ENCODE results near the gene TRIM7. TPM values are rescaled to one million over a fixed set of nuclear protein-coding genes. Genes with fewer than 3 reads are reported as not detected.
A peak's percentile ranks its signal among the peaks of the same experiment; 100 is the strongest.

Gene TRIM7
- total and polyA plus RNA-seq, 2 experiments from 2014 or later: 0.53 to 0.56 TPM

- ATAC-seq (peak; percentile 1; the same call in 1 of the 3 replicates), DNase-seq (ENCODE audit: low spot score) (peak; percentile 57)
- H3K27ac Mint-ChIP-seq: no peak overlapping the region
- TF ChIP-seq NANOG (IDR thresholded peaks at IDR 0.05; ENCODE audit: borderline replicate concordance): no peak
- TF ChIP-seq CTCF (conservative IDR thresholded peaks at IDR 0.05; ENCODE audit: low read depth in 2 of 2): no peak
- TF ChIP-seq REST (IDR thresholded peaks at IDR 0.05; ENCODE audit: unreplicated experiment): no peak
- no peak for TF ChIP-seq ZNF331 (CRISPR knock-in tag; IDR thresholded peaks at IDR 0.05; ENCODE audit: low read depth)
- no peak for TF ChIP-seq ETS1 (IDR thresholded peaks at IDR 0.05)
- no peak for TF ChIP-seq POLR2AphosphoS5 (IDR thresholded peaks at IDR 0.05; ENCODE audit: low read depth)
- no peak for TF ChIP-seq EZH2phosphoT487 (IDR thresholded peaks at IDR 0.05; ENCODE audit: unreplicated experiment)
- TF ChIP-seq CREB1 (CRISPR knock-in tag; IDR thresholded peaks at IDR 0.05; ENCODE audit: low read depth): no peak
- no peak for TF ChIP-seq JUNB (IDR thresholded peaks at IDR 0.05; ENCODE audit: unreplicated experiment)
- TF ChIP-seq STAT1 (IDR thresholded peaks at IDR 0.05; ENCODE audit: unreplicated experiment): no peak
- TF ChIP-seq EZH2 (IDR thresholded peaks at IDR 0.05; ENCODE audit: low read depth, unreplicated experiment): no peak
- no peak for TF ChIP-seq ZNF114 (CRISPR knock-in tag; IDR thresholded peaks at IDR 0.05)
- TF ChIP-seq ZNF462 (CRISPR knock-in tag; IDR thresholded peaks at IDR 0.05): no peak
- peaks cover 89% of the 10 kb centered on the region for H3K27me3 ChIP-seq (ENCODE audit: insufficient read depth)
- peaks cover 73% of the 10 kb centered on the region for H3K27me3 Mint-ChIP-seq (ENCODE audit: insufficient read depth, low read depth, poor library complexity)
- H3K27ac ChIP-seq (ENCODE audit: low read depth): no peak overlapping the region
- no peaks in the 10 kb centered on the region for H3K9me2 ChIP-seq (ENCODE audit: insufficient read depth)
- peaks cover 4% of the 10 kb centered on the region; the same call in 1 of the 3 replicates for H3K36me3 Mint-ChIP-seq (ENCODE audit: low read depth)
- peak overlapping the region; percentile 23; the same call in 1 of the 2 replicates for H3K4me2 ChIP-seq
- no peaks in the 10 kb centered on the region for H4K20me1 ChIP-seq (replicated peaks; ENCODE audit: insufficient read depth)
- no peak overlapping the region; the same call in 2 of the 3 replicates for H3K4me3 Mint-ChIP-seq
- no peaks in the 10 kb centered on the region for H3K79me2 ChIP-seq (replicated peaks; ENCODE audit: insufficient read depth)
- H3K4me3 ChIP-seq: 0 out of 2 replicates have a peak overlapping the region, but pooled peaks have one; percentile 26
- H3K9me3 Mint-ChIP-seq: peaks cover 3% of the 10 kb centered on the region; the same call in 1 of the 3 replicates
- H3K4me1 ChIP-seq (ENCODE audit: insufficient read depth): peaks cover 46% of the 10 kb centered on the region
- H2AFZ ChIP-seq: no peak overlapping the region
- peaks cover 49% of the 10 kb centered on the region for H3K4me1 Mint-ChIP-seq
- no peaks in the 10 kb centered on the region for H3K36me3 ChIP-seq (ENCODE audit: insufficient read depth)
- H3F3A ChIP-seq (replicated peaks; ENCODE audit: low read depth): peaks cover 14% of the 10 kb centered on the region
These were observed 4.2 kb downstream of the TRIM7 start for GRCh38 chr5:181200816-181201215.
